Lower leg skin (tissue), 4 donors: ENCODE data around the gene PRND. TPM values are rescaled to one million over a fixed set of nuclear protein-coding genes. Genes with fewer than 3 reads are reported as not detected.

ENCODE experiments used
- DNase-seq, 2 donors: peaks; one replicate each; pipeline ENCODE4 v3.0.0-alpha.2; 2019; ENCODE audit warnings: low spot score in 2 of 2
- H3K4me3 ChIP-seq: fragments of 200-600 bp; sonication (generic); 2 replicates; pipeline ENCODE4 v1.5.1; 2017; ENCODE audit warnings: mild to moderate bottlenecking, low read depth; ENCODE audit not compliant: poor library complexity, severe bottlenecking
- CTCF ChIP-seq, 3 donors: fragments of 450-650 bp; IDR thresholded peaks; one replicate each; pipeline ENCODE4 v1.5.1; 2016; ENCODE audit warnings: antibody characterized with exemption in 3 of 3, mild to moderate bottlenecking in 3 of 3, moderate library complexity in 2 of 3
- POLR2A ChIP-seq, 2 donors: fragments of 450-650 bp; IDR thresholded peaks; one replicate each; pipeline ENCODE4 v1.6.1; 2016 to 2017; ENCODE audit warnings: antibody characterized with exemption in 2 of 2, mild to moderate bottlenecking in 1 of 2, moderate library complexity in 1 of 2
- WGBS, 2 donors: methylation state at CpG; one replicate each; pipeline ENCODE4 v1.1.5; 2018; 5-methylcytosine and 5-hydroxymethylcytosine counted together
- intact Hi-C: fragments of 100-400 bp; cut with DNase I; formaldehyde crosslinking; loops from one replicate; pipeline ENCODE4 v1.15.0; 2023; ENCODE audit warnings: low total_unique reads
- total RNA-seq, 4 donors: library from RNA; depleted of rRNA; stranded (reverse); fragments of >200 nt; gene quantifications; one replicate each; pipeline ENCODE4 v1.1.0, GENCODE V29; 2016

Gene PRND
- total RNA-seq, 4 donors from 2014 or later, result 0.06 to 0.46 TPM; not detected in 2

DNA sequence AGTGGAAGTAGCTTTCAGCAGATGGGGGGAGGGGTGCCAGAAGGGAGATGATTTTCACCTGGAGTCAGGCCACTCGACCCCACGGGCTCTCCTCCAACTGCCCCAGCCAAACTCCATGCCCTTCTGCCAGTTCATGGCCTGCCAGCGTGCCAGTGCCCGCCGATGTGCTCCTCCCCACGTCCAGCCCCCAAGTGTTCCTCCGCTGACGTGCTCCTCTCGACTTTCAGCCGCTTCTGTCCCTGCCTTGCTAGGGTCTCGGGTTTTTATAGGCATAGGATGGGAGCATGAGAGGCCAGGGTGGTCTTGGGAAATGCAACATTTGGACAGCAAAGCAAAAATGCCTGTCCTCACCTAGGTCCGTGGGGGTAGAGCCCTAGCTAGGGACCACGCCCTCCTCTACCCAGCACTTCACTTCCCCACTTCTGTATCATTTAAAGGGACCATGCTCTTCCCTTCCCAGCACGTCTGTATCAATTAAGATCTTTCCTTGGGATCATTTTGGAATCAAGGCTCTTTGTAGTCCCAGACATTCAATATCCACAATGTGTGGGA, 54.4 kb downstream of the PRND start:
- no peak for TF ChIP-seq POLR2A (IDR thresholded peaks at IDR 0.05)
- no peak for TF ChIP-seq CTCF (IDR thresholded peaks at IDR 0.05)
- no peak overlapping the region for H3K4me3 ChIP-seq
- intact Hi-C loops, result no loop called here
- no peak for DNase-seq
- 77 to 78% methylated on average over 14 of the region's 14 CpGs for WGBS, 2 donors

Other genes starting within 250 kb of the PRND start
- 100 to 1,000 TPM; 125 to 164 (median 136) TPM for gene PRNP, start 35.5 kb upstream of the PRND start, total RNA-seq
- 1 to 10 TPM; 2.9 to 6.7 (median 3.8) TPM for gene RASSF2, start 101.7 kb downstream of the PRND start, total RNA-seq